Brain pericyte (primary cell): ENCODE results near the gene CEP135.

Source experiments
- DNase-seq: peaks from one replicate; pipeline ENCODE4 v3.0.0-alpha.2; 2012; ENCODE audit warnings: low read depth, low spot score

The CEP135 gene

GRCh38 chr4:56007154-56007553, 58.4 kb downstream of the CEP135 start:
- DNase-seq = no peak

- no peak for DNase-seq
Observed at GRCh38 chr4:56008206-56008605, 59.5 kb downstream of the CEP135 start.

- DNase-seq = no peak
Observed at GRCh38 chr4:56026596-56026995, 77.9 kb downstream of the CEP135 start.

GRCh38 chr4:56028165-56028564, 79.4 kb downstream of the CEP135 start:
- DNase-seq = no peak

GRCh38 chr4:56038487-56039162, 89.9 kb downstream of the CEP135 start:
- DNase-seq = no peak

GRCh38 chr4:56040842-56041241, 92.1 kb downstream of the CEP135 start:
- DNase-seq = no peak

- DNase-seq = no peak
Observed at GRCh38 chr4:56042225-56042624, 93.5 kb downstream of the CEP135 start.

- no peak for DNase-seq
Observed at GRCh38 chr4:56048383-56048701, 99.6 kb downstream of the CEP135 start.

GRCh38 chr4:56048702-56049431, 100.1 kb downstream of the CEP135 start:
- no peak for DNase-seq

GRCh38 chr4:56050625-56051024, 101.9 kb downstream of the CEP135 start:
- DNase-seq = no peak

- DNase-seq = no peak
Observed at GRCh38 chr4:56051029-56051709, 102.4 kb downstream of the CEP135 start.

- no peak for DNase-seq
Observed at GRCh38 chr4:56051710-56052075, 102.9 kb downstream of the CEP135 start.

GRCh38 chr4:56052481-56052880, 103.7 kb downstream of the CEP135 start:
- DNase-seq = no peak

- DNase-seq = no peak
Observed at GRCh38 chr4:56052966-56053365, 104.2 kb downstream of the CEP135 start.

- DNase-seq = no peak
Observed at GRCh38 chr4:56055027-56055977, 106.6 kb downstream of the CEP135 start.

GRCh38 chr4:56055991-56056390, 107.2 kb downstream of the CEP135 start:
- no peak for DNase-seq

GRCh38 chr4:56058555-56058954, 109.8 kb downstream of the CEP135 start:
- no peak for DNase-seq

GRCh38 chr4:56060036-56060435, 111.3 kb downstream of the CEP135 start:
- DNase-seq = no peak

- no peak for DNase-seq
Observed at GRCh38 chr4:56062106-56062505, 113.4 kb downstream of the CEP135 start.

- DNase-seq = no peak
Observed at GRCh38 chr4:56062526-56063145, 113.9 kb downstream of the CEP135 start.

- DNase-seq = no peak
Observed at GRCh38 chr4:56066493-56066892, 117.7 kb downstream of the CEP135 start.
